HAP-1 (cell line): ENCODE results near the gene SMU1.

Source experiments
- DNase-seq, 2 experiments: peaks; one replicate each; pipeline ENCODE4 v3.0.0-alpha.2; 2016 to 2020; ENCODE audit warnings: low spot score in 2 of 2
- H3K27me3 ChIP-seq: fragments of 250-450 bp; sonication (Bioruptor Pico); 2 replicates; pipeline ENCODE4 v1.5.1; 2020; ENCODE audit warnings: low read depth, mild to moderate bottlenecking, moderate library complexity
- H3K36me3 ChIP-seq: fragments of 250-450 bp; sonication (Bioruptor Pico); replicated peaks from 2 replicates; pipeline ENCODE4 v1.5.1; 2020; ENCODE audit warnings: mild to moderate bottlenecking
- H3K4me1 ChIP-seq: fragments of 250-450 bp; sonication (Bioruptor Pico); 2 replicates; pipeline ENCODE4 v1.5.1; 2020; ENCODE audit warnings: mild to moderate bottlenecking
- H3K4me3 ChIP-seq: fragments of 250-450 bp; sonication (Bioruptor Pico); 2 replicates; pipeline ENCODE4 v1.5.1; 2020; ENCODE audit warnings: mild to moderate bottlenecking, moderate library complexity
- H3K9me3 ChIP-seq: fragments of 250-450 bp; sonication (Bioruptor Pico); 2 replicates; pipeline ENCODE4 v1.5.1; 2020; ENCODE audit warnings: mild to moderate bottlenecking, moderate library complexity
- in situ Hi-C: fragments of 300-500 bp; cut with MboI; formaldehyde crosslinking; loops from 3 replicates; pipeline ENCODE4 v1.14.3; 2020; ENCODE audit warnings: low sequenced_read_pairs, inconsistent platforms, mixed read lengths

Gene SMU1

GRCh38 chr9:32992595-32993238, 83.8 kb downstream of the SMU1 start:
- in situ Hi-C loops: no loop called here
- Histone ChIP-seq H3K27me3 (no peaks in the 10 kb centered on the region), H3K36me3 (peaks cover 35% of the 10 kb centered on the region)

GRCh38 chr9:32991897-32992594, 84.4 kb downstream of the SMU1 start:
- in situ Hi-C loops: no loop called here
- Histone ChIP-seq H3K9me3 (no peaks in the 10 kb centered on the region), H3K4me1 (peaks cover 18% of the 10 kb centered on the region), H3K27me3 (no peaks in the 10 kb centered on the region), H3K4me3 (no peak overlapping the region), H3K36me3 (peaks cover 40% of the 10 kb centered on the region)
- peak in 1 of 2 experiments; percentile 24 for DNase-seq

More at GRCh38 chr9:32992595-32993238, 83.8 kb downstream of the SMU1 start:
- DNase-seq: no peak
- H3K9me3 ChIP-seq: no peaks in the 10 kb centered on the region
- H3K4me3 ChIP-seq: no peak overlapping the region
- H3K4me1 ChIP-seq: peaks cover 12% of the 10 kb centered on the region
